Measurements from ENCODE around the gene MCM9. TPM values are rescaled to one million over a fixed set of nuclear protein-coding genes. Genes with fewer than 3 reads are reported as not detected.

Gene MCM9
- total RNA-seq, 1 experiment from 2014 or later: 14.9 TPM

GRCh38 chr6:118892355-118892991, 42.5 kb downstream of the MCM9 start:
- no peak for ATAC-seq
- H3K4me3 Mint-ChIP-seq: peak overlapping the region; percentile 88
- CTCF ChIA-PET: interaction anchor here (1.5 to 1.6 kb wide), 2 partner anchors 10 to 92 kb away, joined by 6 to 7 read pairs; no protein-coding TSS in a partner anchor
- H3K36me3 Mint-ChIP-seq: peaks cover 3% of the 10 kb centered on the region; the same call in 1 of the 2 replicates
- no peak for DNase-seq (ENCODE audit: low spot score)
- TF ChIP-seq KAT7 (CRISPR knock-in tag; IDR thresholded peaks at IDR 0.05; ENCODE audit: borderline replicate concordance) (no peak), GTF2I (CRISPR knock-in tag; conservative IDR thresholded peaks at IDR 0.05) (no peak), ZBTB21 (CRISPR knock-in tag; IDR thresholded peaks at IDR 0.05; ENCODE audit: borderline replicate concordance) (no peak), FOXJ3 (CRISPR knock-in tag; IDR thresholded peaks at IDR 0.05; ENCODE audit: borderline replicate concordance) (no peak), ZNF671 (CRISPR knock-in tag; IDR thresholded peaks at IDR 0.05) (no peak), TEAD1 (CRISPR knock-in tag; IDR thresholded peaks at IDR 0.05) (no peak), ZNF281 (CRISPR knock-in tag; IDR thresholded peaks at IDR 0.05) (no peak), RORB (CRISPR knock-in tag; IDR thresholded peaks at IDR 0.05) (no peak), CREM (CRISPR knock-in tag; IDR thresholded peaks at IDR 0.05) (no peak), ZNF219 (CRISPR knock-in tag; IDR thresholded peaks at IDR 0.05; ENCODE audit: borderline replicate concordance) (no peak), SOX15 (CRISPR knock-in tag; IDR thresholded peaks at IDR 0.05) (no peak), ZNF396 (CRISPR knock-in tag; IDR thresholded peaks at IDR 0.05; ENCODE audit: borderline replicate concordance) (no peak)
- TF ChIP-seq, protein P1, sequence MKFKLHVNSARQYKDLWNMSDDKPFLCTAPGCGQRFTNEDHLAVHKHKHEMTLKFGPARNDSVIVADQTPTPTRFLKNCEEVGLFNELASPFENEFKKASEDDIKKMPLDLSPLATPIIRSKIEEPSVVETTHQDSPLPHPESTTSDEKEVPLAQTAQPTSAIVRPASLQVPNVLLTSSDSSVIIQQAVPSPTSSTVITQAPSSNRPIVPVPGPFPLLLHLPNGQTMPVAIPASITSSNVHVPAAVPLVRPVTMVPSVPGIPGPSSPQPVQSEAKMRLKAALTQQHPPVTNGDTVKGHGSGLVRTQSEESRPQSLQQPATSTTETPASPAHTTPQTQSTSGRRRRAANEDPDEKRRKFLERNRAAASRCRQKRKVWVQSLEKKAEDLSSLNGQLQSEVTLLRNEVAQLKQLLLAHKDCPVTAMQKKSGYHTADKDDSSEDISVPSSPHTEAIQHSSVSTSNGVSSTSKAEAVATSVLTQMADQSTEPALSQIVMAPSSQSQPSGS (CRISPR knock-in tag; IDR thresholded peaks at IDR 0.05; ENCODE audit: borderline replicate concordance, low read depth): no peak
- TF ChIP-seq, protein P2, sequence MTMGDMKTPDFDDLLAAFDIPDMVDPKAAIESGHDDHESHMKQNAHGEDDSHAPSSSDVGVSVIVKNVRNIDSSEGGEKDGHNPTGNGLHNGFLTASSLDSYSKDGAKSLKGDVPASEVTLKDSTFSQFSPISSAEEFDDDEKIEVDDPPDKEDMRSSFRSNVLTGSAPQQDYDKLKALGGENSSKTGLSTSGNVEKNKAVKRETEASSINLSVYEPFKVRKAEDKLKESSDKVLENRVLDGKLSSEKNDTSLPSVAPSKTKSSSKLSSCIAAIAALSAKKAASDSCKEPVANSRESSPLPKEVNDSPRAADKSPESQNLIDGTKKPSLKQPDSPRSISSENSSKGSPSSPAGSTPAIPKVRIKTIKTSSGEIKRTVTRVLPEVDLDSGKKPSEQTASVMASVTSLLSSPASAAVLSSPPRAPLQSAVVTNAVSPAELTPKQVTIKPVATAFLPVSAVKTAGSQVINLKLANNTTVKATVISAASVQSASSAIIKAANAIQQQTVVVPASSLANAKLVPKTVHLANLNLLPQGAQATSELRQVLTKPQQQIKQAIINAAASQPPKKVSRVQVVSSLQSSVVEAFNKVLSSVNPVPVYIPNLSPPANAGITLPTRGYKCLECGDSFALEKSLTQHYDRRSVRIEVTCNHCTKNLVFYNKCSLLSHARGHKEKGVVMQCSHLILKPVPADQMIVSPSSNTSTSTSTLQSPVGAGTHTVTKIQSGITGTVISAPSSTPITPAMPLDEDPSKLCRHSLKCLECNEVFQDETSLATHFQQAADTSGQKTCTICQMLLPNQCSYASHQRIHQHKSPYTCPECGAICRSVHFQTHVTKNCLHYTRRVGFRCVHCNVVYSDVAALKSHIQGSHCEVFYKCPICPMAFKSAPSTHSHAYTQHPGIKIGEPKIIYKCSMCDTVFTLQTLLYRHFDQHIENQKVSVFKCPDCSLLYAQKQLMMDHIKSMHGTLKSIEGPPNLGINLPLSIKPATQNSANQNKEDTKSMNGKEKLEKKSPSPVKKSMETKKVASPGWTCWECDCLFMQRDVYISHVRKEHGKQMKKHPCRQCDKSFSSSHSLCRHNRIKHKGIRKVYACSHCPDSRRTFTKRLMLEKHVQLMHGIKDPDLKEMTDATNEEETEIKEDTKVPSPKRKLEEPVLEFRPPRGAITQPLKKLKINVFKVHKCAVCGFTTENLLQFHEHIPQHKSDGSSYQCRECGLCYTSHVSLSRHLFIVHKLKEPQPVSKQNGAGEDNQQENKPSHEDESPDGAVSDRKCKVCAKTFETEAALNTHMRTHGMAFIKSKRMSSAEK (CRISPR knock-in tag; IDR thresholded peaks at IDR 0.05; ENCODE audit: borderline replicate concordance): no peak
- H3K27ac Mint-ChIP-seq: no peak overlapping the region
- H3K27me3 Mint-ChIP-seq (ENCODE audit: low read depth): no peaks in the 10 kb centered on the region
- H3K4me1 Mint-ChIP-seq: peaks cover 33% of the 10 kb centered on the region
- POLR2A ChIA-PET: interaction anchor here (3.2 kb wide), 1 partner anchor 10 kb away, joined by 20 read pairs; no protein-coding TSS in a partner anchor
- no peaks in the 10 kb centered on the region for H3K9me3 Mint-ChIP-seq

DNA sequence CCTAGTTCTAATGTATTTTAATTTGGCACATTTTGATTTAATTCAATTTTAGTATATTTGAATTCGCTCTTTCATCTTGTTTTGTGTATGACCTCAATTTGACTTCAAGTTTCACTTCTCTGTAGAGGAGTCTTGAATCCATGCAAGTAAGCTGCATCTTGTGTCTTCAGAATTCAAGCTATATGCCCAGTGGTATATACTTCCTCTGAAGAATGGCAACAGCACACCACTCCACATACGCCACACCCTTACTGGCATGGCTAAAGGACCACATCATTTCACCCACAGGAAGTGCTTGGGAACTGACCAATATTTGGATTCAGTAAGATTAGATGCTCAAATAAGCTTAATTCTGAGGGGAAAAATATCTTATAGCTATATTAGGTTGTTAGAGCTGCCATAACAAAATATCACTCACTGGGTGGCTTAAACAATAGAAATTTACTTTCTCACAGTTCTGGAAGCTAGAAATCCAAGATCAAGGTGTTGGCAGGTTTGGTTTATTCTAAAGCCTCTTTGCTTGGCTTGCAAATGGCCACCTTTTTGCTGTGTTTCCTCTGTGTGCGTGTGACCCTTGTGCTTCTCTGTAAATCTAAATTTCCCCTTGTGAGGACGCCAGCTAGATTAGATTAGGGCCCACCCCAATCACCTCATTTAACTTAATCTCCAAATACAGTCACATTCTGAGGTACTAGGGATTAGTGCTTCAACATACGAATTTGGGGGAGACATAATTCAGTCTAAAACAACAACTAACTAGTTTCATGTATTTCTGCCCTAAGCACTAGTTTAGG, 43.8 kb downstream of the MCM9 start:
- Mint-ChIP-seq H3K36me3 (0 out of 2 replicates have a peak, but pooled peaks cover 2% of the 10 kb centered on the region), H3K4me3 (no peak overlapping the region), H3K9me3 (no peaks in the 10 kb centered on the region), H3K4me1 (peaks cover 30% of the 10 kb centered on the region), H3K27me3 (ENCODE audit: low read depth) (no peaks in the 10 kb centered on the region), H3K27ac (no peak overlapping the region)
- no peak for DNase-seq (ENCODE audit: low spot score)
- CTCF ChIA-PET: interaction anchor here (0.5 to 1.6 kb wide), 2 partner anchors 9 to 116 kb away, joined by 5 to 7 read pairs; no protein-coding TSS in a partner anchor
- POLR2A ChIA-PET: no interaction called here
- ATAC-seq: no peak
- TF ChIP-seq NR3C1 (CRISPR knock-in tag; conservative IDR thresholded peaks at IDR 0.05; ENCODE audit: low read depth): no peak
- TF ChIP-seq, protein P3, sequence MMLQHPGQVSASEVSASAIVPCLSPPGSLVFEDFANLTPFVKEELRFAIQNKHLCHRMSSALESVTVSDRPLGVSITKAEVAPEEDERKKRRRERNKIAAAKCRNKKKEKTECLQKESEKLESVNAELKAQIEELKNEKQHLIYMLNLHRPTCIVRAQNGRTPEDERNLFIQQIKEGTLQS (CRISPR knock-in tag; conservative IDR thresholded peaks at IDR 0.05): no peak
- TF ChIP-seq GTF2I (CRISPR knock-in tag; conservative IDR thresholded peaks at IDR 0.05): no peak
- TF ChIP-seq ZNF671 (CRISPR knock-in tag; IDR thresholded peaks at IDR 0.05): no peak
- no peak for TF ChIP-seq NFYB (CRISPR knock-in tag; conservative IDR thresholded peaks at IDR 0.05; ENCODE audit: low read depth)
- no peak for TF ChIP-seq NR2C2 (CRISPR knock-in tag; IDR thresholded peaks at IDR 0.05)
- TF ChIP-seq GRHL2 (CRISPR knock-in tag; IDR thresholded peaks at IDR 0.05; ENCODE audit: insufficient replicate concordance, severe bottlenecking): no peak
- TF ChIP-seq MXD4 (CRISPR knock-in tag; IDR thresholded peaks at IDR 0.05; ENCODE audit: borderline replicate concordance): no peak
- no peak for TF ChIP-seq CREB1 (CRISPR knock-in tag; IDR thresholded peaks at IDR 0.05)
- TF ChIP-seq IRF2 (CRISPR knock-in tag; IDR thresholded peaks at IDR 0.05; ENCODE audit: borderline replicate concordance, low read depth): no peak
- TF ChIP-seq OVOL2 (CRISPR knock-in tag; IDR thresholded peaks at IDR 0.05; ENCODE audit: borderline replicate concordance): no peak
- no peak for TF ChIP-seq ATF1 (CRISPR knock-in tag; IDR thresholded peaks at IDR 0.05)

Data from WTC11 (cell line).